ENCODE data around the gene THUMPD3. TPM values are rescaled to one million over a fixed set of nuclear protein-coding genes. Genes with fewer than 3 reads are reported as not detected.

Gene THUMPD3
- total and polyA plus RNA-seq, 2 of the 13 experiments (the other 11 are each of a cell fraction or from before 2014, with no cell fraction given), result 31.2 to 44.1 TPM

GRCh38 chr3:9352917-9353752, 9.7 kb upstream of the THUMPD3 start (continued):
- no peak for TF ChIP-seq KLF13 (CRISPR knock-in tag; IDR thresholded peaks at IDR 0.05)
- TF ChIP-seq PPARG (CRISPR knock-in tag; conservative IDR thresholded peaks at IDR 0.05), result peak; percentile 90
- TF ChIP-seq MYNN (CRISPR knock-in tag; IDR thresholded peaks at IDR 0.05; ENCODE audit: low read depth), result no peak
- TF ChIP-seq CTCF (CRISPR knock-in tag; IDR thresholded peaks at IDR 0.05), result peak; percentile 91
- no peak for TF ChIP-seq ZSCAN25 (CRISPR knock-in tag; IDR thresholded peaks at IDR 0.05)
- TF ChIP-seq ZNF879 (CRISPR knock-in tag; IDR thresholded peaks at IDR 0.05), result no peak
- TF ChIP-seq ZNF816 (CRISPR knock-in tag; IDR thresholded peaks at IDR 0.05; ENCODE audit: borderline replicate concordance), result no peak
- peak; percentile 89 for TF ChIP-seq KDM5A (IDR thresholded peaks at IDR 0.05; ENCODE audit: borderline replicate concordance, low read length)
- no peak for TF ChIP-seq ATF6 (CRISPR knock-in tag; conservative IDR thresholded peaks at IDR 0.05)
- TF ChIP-seq ZBTB43 (CRISPR knock-in tag; conservative IDR thresholded peaks at IDR 0.05), result no peak
- no peak for TF ChIP-seq ONECUT2 (CRISPR knock-in tag; IDR thresholded peaks at IDR 0.05)
- peak; percentile 70 for TF ChIP-seq GATAD2A (CRISPR knock-in tag; IDR thresholded peaks at IDR 0.05)
- no peak for TF ChIP-seq SIN3A (IDR thresholded peaks at IDR 0.05; ENCODE audit: borderline replicate concordance, low read depth, low read length)
- TF ChIP-seq SKI (IDR thresholded peaks at IDR 0.05; ENCODE audit: partially characterized antibody), result no peak
- TF ChIP-seq ZNF878 (CRISPR knock-in tag; IDR thresholded peaks at IDR 0.05), result 0 out of 2 replicates have a peak, but pooled peaks have one; percentile 43
- TF ChIP-seq ZNF589 (CRISPR knock-in tag; conservative IDR thresholded peaks at IDR 0.05), result no peak
- peak; percentile 47; the same call in 1 of the 2 replicates for TF ChIP-seq MIER3 (CRISPR knock-in tag; IDR thresholded peaks at IDR 0.05; ENCODE audit: borderline replicate concordance)
- no peak for TF ChIP-seq SKIL (CRISPR knock-in tag; IDR thresholded peaks at IDR 0.05; ENCODE audit: borderline replicate concordance)
- no peak for TF ChIP-seq ZNF670 (CRISPR knock-in tag; IDR thresholded peaks at IDR 0.05; ENCODE audit: borderline replicate concordance)
- no peak for TF ChIP-seq TCF7L2 (IDR thresholded peaks at IDR 0.05; ENCODE audit: low read depth, low read length)
- TF ChIP-seq ZNF367 (CRISPR knock-in tag; IDR thresholded peaks at IDR 0.05; ENCODE audit: borderline replicate concordance), result no peak
- 0 out of 2 replicates have a peak, but pooled peaks have one; percentile 16 for TF ChIP-seq HDAC2 (CRISPR knock-in tag; IDR thresholded peaks at IDR 0.05)
- TF ChIP-seq ATM (IDR thresholded peaks at IDR 0.05; ENCODE audit: borderline replicate concordance), result no peak
- 0 out of 2 replicates have a peak, but pooled peaks have one; percentile 29 for TF ChIP-seq ZNF724P (CRISPR knock-in tag; IDR thresholded peaks at IDR 0.05; ENCODE audit: borderline replicate concordance)

Measured in HepG2 (cell line).